Body of pancreas (tissue), 4 donors: Measurements from ENCODE around the gene DGKG. TPM values are rescaled to one million over a fixed set of nuclear protein-coding genes. Genes with fewer than 3 reads are reported as not detected.

Experiments
- ATAC-seq: fragments of 150-250 bp; one replicate; pipeline ENCODE4 v1.9.1; 2016
- DNase-seq, 4 donors: peaks; one replicate each; pipeline ENCODE4 v3.0.0-alpha.2; 2019
- H3K27ac ChIP-seq, 4 donors: fragments of 200-600 bp; sonication (generic); 1 replicate in 3 of 4; 2 replicates in 1 of 4; pipeline versions ENCODE4 v1.5.1 to v1.6.1; 2016 to 2019; ENCODE audit warnings: mild to moderate bottlenecking in 1 of 4, mixed read lengths in 1 of 4, moderate library complexity in 1 of 4
- H3K27me3 ChIP-seq, 2 donors: fragments of 200-600 bp; sonication (generic); one replicate each; pipeline ENCODE4 v1.6.0; 2016; ENCODE audit warnings: mild to moderate bottlenecking in 1 of 2
- H3K36me3 ChIP-seq, 2 donors: fragments of 200-600 bp; sonication (generic); replicated peaks in 1 of 2; 2 replicates each; pipeline ENCODE4 v1.5.1; 2016; ENCODE audit warnings: low read depth in 2 of 2; ENCODE audit not compliant: insufficient read depth in 1 of 2
- H3K4me1 ChIP-seq: fragments of 200-600 bp; sonication (generic); one replicate; pipeline ENCODE4 v1.6.0; 2016
- H3K4me3 ChIP-seq, 2 donors: fragments of 200-600 bp; sonication (generic); 1 replicate in 1 of 2; 2 replicates in 1 of 2; pipeline ENCODE4 v1.5.1; 2016 to 2019
- H3K9me3 ChIP-seq, 3 donors: fragments of 200-600 bp; sonication (generic); 1 replicate in 2 of 3; 2 replicates in 1 of 3; pipeline ENCODE4 v1.5.1; 2016
- POLR2A ChIP-seq, 3 donors: fragments of 450-650 bp; IDR thresholded peaks; one replicate each; pipeline ENCODE4 v1.6.1; 2016; ENCODE audit warnings: antibody characterized with exemption in 3 of 3, mild to moderate bottlenecking in 2 of 3
- WGBS, 2 donors: methylation state at CpG; one replicate each; pipeline ENCODE4 v1.1.5; 2017; 5-methylcytosine and 5-hydroxymethylcytosine counted together
- intact Hi-C: fragments of 100-400 bp; cut with DNase I; formaldehyde crosslinking; loops from one replicate; pipeline ENCODE4 v1.15.1; 2023
- total RNA-seq, 2 donors: library from RNA; depleted of rRNA; stranded (reverse); fragments of >200 nt; gene quantifications; one replicate each; pipeline ENCODE4 v1.1.0, GENCODE V29; 2016
- TF ChIP-seq, protein P1 (sequence below), 7 experiments: fragments of 450-650 bp in 4 of 7; fragments of 200-600 bp in 3 of 7; sonication (generic) in 3 of 7; IDR thresholded peaks; one replicate each; pipeline ENCODE4 v1.5.1; 2016 to 2019; ENCODE audit warnings: antibody characterized with exemption in 7 of 7

DGKG gene
- total RNA-seq, 2 donors from 2014 or later, result 0.78 to 16.2 TPM

DNA sequence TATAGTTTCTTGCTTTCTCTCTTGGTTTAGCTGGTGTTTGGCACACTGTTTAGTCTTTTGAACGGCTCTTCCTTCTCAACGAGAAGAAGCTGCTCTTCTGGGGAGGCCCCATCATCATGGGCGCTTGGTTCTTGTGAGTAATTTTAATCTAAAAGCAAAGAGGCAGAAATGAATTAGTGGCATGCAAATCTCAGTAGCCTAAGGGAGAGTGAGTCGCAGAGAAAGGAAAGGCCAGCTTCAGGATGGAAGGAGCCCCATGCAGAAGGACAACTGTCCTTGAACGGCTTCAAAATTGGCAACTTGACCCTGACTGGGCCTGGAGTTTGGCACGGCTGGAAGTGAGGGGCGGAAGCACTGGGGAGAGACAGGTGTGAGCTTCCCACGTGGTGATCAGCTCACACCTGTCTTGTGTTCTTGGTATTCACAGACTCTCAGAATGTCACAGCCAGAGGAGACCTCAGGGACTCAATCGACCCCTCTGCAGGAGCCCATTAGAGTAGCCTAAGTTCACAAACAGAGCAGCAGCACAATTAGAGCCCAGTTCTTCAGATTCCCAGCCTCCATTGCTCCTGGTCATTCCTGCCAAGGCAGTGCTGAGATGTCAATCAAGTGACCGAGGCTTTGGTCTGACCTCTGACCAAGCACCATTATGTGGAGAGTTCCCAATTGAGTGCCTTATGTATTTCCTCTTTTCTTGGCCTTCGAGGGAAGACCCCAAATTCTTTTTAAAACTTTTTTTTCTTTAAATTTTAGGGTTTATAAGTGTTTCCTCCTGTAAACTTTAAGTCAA, 211.8 kb downstream of the DGKG start:
- peak overlapping the region; percentile 65 to 83 (median 72) for H3K27ac ChIP-seq
- H3K36me3 ChIP-seq, result no peaks in the 10 kb centered on the region
- ATAC-seq (peak; percentile 91), DNase-seq (peak; percentile 85 to 93 (median 90))
- peaks cover 48% of the 10 kb centered on the region for H3K4me1 ChIP-seq
- H3K9me3 ChIP-seq, result no peaks in the 10 kb centered on the region
- TF ChIP-seq POLR2A (IDR thresholded peaks at IDR 0.05), result peak in 1 of 3 donors; percentile 16
- TF ChIP-seq, protein P1, sequence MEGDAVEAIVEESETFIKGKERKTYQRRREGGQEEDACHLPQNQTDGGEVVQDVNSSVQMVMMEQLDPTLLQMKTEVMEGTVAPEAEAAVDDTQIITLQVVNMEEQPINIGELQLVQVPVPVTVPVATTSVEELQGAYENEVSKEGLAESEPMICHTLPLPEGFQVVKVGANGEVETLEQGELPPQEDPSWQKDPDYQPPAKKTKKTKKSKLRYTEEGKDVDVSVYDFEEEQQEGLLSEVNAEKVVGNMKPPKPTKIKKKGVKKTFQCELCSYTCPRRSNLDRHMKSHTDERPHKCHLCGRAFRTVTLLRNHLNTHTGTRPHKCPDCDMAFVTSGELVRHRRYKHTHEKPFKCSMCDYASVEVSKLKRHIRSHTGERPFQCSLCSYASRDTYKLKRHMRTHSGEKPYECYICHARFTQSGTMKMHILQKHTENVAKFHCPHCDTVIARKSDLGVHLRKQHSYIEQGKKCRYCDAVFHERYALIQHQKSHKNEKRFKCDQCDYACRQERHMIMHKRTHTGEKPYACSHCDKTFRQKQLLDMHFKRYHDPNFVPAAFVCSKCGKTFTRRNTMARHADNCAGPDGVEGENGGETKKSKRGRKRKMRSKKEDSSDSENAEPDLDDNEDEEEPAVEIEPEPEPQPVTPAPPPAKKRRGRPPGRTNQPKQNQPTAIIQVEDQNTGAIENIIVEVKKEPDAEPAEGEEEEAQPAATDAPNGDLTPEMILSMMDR (IDR thresholded peaks at IDR 0.05), result no peak
- 31 to 39% methylated on average over 10 to 11 of the region's 11 CpGs for WGBS, 2 donors
- intact Hi-C loops, result no loop called here
- no peak overlapping the region for H3K4me3 ChIP-seq
- H3K27me3 ChIP-seq, result no peaks in the 10 kb centered on the region

DNA sequence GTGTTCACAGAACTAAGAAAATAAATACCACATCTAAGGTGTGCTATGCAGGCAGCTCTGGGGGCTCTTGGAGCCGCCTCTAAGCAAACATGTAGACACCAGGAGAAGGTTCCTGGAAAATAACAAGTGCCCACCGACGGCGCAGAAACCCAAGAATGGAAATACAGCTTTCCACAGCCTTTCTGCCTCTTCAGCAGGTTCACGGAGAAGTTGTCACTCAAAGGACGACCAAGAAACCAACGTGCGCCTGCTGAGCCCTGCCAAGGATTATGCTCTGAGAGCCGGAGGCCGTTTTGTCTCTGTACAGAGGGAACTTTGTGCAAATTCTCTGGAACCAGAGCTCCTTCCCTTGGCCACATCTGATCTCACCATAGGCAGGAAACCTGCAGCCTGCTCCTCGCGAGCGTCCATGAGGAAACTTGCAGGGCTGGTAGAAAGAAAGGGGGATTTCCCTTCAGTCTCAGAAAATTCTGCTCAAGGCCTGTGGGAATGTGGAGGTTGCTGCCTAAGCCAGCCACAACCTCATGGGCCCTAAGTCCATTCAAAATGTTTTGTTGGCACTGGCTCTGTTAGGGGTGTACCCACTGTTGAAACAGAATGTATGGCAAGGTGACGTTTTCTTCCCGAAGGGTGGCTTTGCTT, 212.6 kb downstream of the DGKG start:
- Histone ChIP-seq H3K27me3 (no peaks in the 10 kb centered on the region), H3K27ac (peak overlapping the region; percentile 65 to 83 (median 72)), H3K4me3 (no peak overlapping the region), H3K4me1 (peaks cover 50% of the 10 kb centered on the region), H3K9me3 (no peaks in the 10 kb centered on the region), H3K36me3 (no peaks in the 10 kb centered on the region)
- 65 to 74% methylated on average over 13 to 15 of the region's 15 CpGs for WGBS, 2 donors
- intact Hi-C loops, result no loop called here
- TF ChIP-seq POLR2A (IDR thresholded peaks at IDR 0.05), result no peak
- TF ChIP-seq, protein P1 (IDR thresholded peaks at IDR 0.05), result no peak
- DNase-seq (peak in 3 of 4 donors; percentile 24 to 62 (median 26)), ATAC-seq (no peak)

DNA sequence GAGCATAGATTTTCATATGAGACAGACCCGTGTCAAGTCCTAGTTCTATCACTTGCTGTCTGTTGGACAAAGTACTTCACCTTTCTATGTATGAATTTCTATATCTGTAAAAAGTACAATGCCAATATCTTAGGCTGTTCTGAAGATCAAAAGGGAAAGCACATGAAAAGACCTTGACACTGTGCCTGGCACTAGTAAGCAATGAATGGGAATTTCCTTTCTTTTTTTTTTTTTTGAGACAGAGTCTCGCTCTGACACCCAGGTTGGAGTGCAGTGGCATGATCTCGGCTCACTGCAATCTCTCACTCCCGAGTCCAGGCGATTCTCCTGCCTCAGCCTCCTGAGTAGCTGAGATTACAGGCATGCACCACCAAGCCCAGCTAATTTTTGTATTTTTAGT, 217.8 kb downstream of the DGKG start:
- Histone ChIP-seq H3K27ac (no peak overlapping the region), H3K4me1 (peaks cover 11% of the 10 kb centered on the region), H3K9me3 (no peaks in the 10 kb centered on the region), H3K4me3 (no peak overlapping the region), H3K27me3 (no peaks in the 10 kb centered on the region), H3K36me3 (no peaks in the 10 kb centered on the region)
- intact Hi-C loops, result no loop called here
- WGBS, 2 donors, result 40 to 51% methylated on average over 5 of the region's 5 CpGs
- TF ChIP-seq, protein P1 (IDR thresholded peaks at IDR 0.05), result no peak
- TF ChIP-seq POLR2A (IDR thresholded peaks at IDR 0.05), result no peak
- ATAC-seq, result peak; percentile 75
- peak in 3 of 4 donors; percentile 29 to 42 (median 31) for DNase-seq

DNA sequence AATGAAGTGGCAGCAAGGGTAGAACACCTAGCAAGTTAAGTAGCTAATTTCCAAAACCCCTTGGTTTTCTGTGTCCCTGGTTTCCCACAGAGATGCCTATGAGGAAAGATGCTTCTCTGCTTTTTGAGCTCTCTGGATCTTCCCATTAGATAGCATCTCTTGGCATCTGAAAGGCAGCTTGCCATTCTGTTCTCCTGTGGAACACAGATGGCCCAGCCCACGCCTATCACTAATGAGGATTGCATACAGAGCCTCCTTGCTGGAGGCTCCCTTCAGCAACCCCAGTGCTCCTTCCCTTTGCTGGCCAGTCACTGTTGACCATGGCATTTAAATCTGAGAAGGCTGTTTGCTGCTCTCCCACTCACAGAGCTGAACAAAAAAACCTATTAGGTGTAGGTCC, 218.8 kb downstream of the DGKG start:
- intact Hi-C loops, result no loop called here
- peaks cover 18% of the 10 kb centered on the region for H3K4me1 ChIP-seq
- no peak for TF ChIP-seq POLR2A (IDR thresholded peaks at IDR 0.05)
- TF ChIP-seq, protein P1 (IDR thresholded peaks at IDR 0.05), result no peak
- no peaks in the 10 kb centered on the region for H3K27me3 ChIP-seq
- no peak overlapping the region for H3K4me3 ChIP-seq
- H3K9me3 ChIP-seq, result no peaks in the 10 kb centered on the region
- H3K27ac ChIP-seq, result no peak overlapping the region
- H3K36me3 ChIP-seq, result no peaks in the 10 kb centered on the region
- no peak for DNase-seq
- no peak for ATAC-seq
- WGBS, 2 donors, result 95 to 100% methylated on average over 1 of the region's 1 CpG
